ENCODE results near the gene GNB1L.

- TF ChIP-seq CTCF (IDR thresholded peaks at IDR 0.05) (no peak), POLR2A (IDR thresholded peaks at IDR 0.05) (no peak)
These were observed 78.1 kb downstream of the GNB1L start for GRCh38 chr22:19776433-19777031.
